ENCODE measurements around the gene USP6NL.

GRCh38 chr10:11409357-11409756 lies 202.1 kb downstream of the USP6NL start:
- TF ChIP-seq SP1 (IDR thresholded peaks at IDR 0.05): no peak
- TF ChIP-seq FOXM1 (IDR thresholded peaks at IDR 0.05; ENCODE audit: borderline replicate concordance): no peak
- TF ChIP-seq BHLHE40 (IDR thresholded peaks at IDR 0.05; ENCODE audit: borderline replicate concordance): no peak
- TF ChIP-seq TARDBP (IDR thresholded peaks at IDR 0.05): no peak
- TF ChIP-seq ZNF384 (IDR thresholded peaks at IDR 0.05): no peak
